SIG-M5 treated with dmso at 0.1 percent for 504 hours (cell line): ENCODE data around the gene TNRC6B.
A peak's percentile ranks its signal among the peaks of the same experiment; 100 is the strongest.
"Not testable (repeated sequence)": the region's sequence is repeated elsewhere in the genome, so short reads cannot be mapped to it uniquely, and the experiment has no call there.

ENCODE experiments used
- DNase-seq: peaks from one replicate; lab custom pipeline; 2025; ENCODE audit not compliant: unreplicated experiment; lab: John Stamatoyannopoulos, UW

TNRC6B gene

DNA sequence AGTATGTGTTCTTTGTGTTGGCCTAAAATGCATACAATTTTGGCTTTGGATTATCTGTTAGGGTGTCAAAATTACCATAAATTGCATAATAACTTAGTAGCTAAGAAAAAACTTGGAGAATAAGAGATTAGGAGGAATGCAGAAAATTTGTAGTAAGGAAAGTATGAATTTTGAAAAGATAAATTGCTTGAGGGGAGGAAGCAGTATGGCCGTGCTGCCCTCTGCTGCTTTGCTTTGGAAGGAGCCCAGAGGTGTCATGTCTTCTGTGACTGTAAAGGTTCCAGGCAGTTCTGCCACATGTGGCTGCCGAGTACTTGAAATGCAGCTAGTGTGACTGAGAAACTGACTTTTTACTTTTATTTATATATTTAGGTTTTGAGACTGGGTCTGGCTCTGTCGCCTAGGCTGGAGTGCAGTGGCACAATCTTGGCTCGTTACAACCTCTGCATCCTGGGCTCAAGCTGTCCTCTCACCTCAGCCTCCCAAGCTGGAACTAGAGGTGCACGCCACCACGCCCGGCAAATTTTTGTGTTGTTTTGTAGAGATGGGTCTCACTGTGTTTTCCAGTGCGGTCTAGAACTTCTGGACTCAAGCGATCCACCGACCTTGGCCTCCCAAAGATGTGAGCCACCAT, 170.4 kb downstream of the TNRC6B start:
- DNase-seq: peak; percentile 58

DNA sequence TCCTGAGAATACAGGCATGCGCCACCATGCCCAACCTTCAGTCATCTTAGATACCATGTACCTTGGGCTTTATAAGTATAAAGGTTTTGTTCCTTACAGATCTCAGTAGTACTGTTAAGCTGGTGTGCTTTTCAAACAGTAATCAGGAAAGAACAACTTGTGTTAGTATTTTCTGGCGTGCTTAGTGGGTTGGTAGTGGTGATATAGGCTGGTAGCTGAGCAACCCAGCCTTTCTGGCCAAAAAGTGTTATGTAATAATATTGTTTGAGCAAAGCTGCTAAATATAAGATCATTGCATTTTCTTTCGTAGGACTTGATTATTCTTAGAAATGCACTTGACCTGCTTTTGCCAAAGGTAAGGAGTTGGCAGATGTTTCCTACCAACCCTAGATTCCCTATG, 175.0 kb downstream of the TNRC6B start:
- no peak for DNase-seq

DNA sequence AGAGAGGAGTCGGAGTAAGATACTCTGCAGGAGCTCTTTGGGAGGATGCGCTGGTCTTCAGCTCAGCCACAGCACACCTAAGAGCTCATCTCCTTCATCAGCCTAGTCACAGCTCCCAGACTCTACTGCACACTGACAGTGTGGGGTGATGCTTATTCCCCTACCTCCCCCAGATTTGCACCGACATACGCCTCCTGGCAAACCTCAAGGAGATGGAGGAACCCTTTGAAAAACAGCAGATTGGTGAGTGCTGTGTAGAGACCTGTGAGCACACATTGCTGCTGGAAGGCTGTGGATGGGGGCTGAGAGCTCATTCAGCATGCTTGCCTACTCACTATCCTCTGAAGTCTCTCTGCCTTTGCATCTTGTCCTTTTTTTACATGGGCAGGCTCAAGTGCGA, 183.4 kb downstream of the TNRC6B start:
- DNase-seq: no peak

DNA sequence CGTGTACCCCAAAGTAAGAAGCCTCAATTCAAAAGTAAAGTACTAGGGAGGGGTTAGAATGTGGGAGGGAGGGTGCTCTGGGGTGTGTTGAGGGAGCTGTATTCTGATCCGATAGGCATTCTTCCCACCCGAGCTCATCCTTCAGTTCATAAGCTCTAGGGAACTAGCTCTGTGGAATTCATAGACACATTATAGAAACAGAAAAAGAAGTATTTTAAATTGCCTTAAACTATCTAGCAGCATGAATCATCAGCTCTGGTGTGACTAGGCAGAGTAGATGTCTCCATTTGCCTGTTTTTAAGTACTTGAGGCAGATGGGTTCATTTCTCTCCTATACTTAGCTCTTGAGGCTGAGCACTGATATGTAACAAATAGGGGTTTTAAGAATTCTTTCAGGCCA, 185.3 kb downstream of the TNRC6B start:
- no peak for DNase-seq

DNA sequence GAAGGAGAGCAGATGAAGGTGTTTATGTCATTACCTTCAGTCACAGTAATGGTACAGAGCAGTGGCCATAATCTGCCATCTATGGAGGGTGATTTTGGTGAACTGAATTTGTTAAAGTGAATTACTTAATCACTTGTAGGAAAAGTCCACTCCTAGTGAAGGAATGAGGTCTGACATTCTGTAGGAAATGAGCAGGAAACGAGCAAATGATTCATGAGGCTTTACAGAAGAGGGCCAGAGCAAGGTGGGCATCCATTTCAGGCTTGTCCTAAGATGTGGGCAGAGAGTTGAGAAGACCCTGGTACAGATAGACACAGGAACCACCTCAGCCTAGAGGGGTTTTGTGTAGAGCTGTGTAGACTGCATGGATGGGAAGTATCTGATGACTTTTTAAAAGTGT, 186.7 kb downstream of the TNRC6B start:
- DNase-seq: no peak

DNA sequence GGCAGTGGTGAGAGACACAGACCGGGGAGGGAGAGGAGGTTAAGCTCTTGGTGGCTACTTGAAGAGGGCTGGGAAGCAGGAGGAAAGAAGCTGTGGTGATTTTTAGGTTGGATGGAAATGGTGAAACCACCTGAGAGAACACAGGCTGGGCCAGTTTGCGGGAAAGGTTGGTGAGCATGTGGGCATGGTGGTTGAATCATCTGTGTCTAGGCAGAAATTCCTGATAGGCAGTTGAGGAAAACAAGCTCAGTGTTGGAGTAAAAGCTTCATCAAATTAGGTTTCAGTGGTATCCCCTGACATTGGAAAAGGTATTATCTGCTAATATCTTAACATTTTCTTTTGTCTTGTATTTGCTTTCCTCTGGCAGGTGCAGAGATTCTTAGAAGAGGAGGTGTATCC, 188.3 kb downstream of the TNRC6B start:
- DNase-seq: no peak

DNA sequence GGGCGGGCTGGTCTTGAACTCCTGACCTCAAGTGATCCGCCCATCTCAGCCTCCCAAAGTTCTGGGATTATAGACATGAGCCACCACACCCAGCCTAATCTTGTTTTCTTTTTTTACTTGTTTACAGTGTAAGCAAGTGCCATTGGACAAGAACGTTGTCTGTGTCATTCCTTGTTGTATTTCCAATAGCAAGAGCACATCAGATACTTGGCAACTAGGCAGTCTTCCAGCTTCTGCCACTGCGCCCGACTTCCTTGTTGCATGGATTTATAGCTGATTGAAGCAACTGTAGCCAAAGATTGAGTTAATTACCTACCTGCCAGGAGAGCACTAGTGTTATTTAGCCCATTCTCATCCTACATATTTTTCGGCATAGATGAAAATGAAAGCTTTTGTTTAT, 189.6 kb downstream of the TNRC6B start:
- no peak for DNase-seq

DNA sequence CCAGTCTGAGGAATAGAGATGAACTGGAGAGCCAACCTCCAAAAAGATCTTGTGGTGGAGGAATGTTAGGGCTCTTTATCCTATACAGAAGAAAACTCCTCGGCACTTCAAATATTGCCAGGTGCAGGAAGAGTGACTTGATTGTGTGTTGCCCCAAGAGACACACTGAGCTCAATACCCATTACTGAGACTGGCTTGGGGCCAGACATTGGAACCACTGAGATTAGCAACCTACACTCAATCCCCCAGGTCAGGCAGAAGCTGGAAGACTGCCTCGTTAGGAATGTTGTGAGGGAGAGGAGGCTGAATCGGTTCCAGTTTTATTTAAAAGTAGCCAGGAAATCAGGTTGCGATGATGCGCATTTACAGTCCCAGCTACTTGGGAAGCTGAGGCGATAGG, 190.3 kb downstream of the TNRC6B start:
- no peak for DNase-seq

DNA sequence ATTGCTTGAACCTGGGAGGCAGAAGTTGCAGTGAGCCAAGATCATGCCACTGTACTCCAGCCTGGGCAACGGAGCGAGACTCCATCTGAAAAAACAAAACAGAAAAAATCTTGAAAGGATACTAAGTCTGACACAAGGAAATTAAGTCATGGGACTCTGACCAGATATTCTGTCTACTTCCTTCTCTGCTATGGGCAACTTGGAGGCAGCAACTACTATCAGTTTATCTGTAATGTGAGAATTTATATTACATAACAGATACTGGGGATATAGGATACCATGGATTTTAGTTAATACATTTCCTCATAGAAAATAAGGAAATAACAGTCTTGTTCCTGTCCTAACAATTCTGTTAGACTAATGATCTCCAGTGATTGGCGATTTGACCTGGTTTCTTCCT, 191.1 kb downstream of the TNRC6B start:
- DNase-seq: no peak

DNA sequence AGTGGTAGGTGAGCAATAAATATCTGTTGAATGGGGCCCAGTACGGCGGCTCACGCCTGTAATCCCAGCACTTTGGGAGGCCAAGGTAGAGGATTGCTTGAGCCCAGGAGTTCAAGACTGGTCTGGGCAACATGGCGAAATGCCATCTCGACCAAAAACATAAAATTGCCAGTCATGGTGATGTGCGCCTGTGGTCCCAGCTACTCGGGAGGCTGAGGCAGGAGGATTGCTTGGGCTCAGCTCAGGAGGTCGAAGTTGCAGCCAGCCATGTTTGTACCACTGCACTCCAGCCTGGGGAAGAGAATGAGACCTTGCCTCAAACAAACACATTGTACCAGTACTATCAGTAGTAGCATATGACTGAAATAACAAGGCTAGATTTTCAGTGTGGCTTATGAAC, 196.8 kb downstream of the TNRC6B start:
- DNase-seq: no peak

DNA sequence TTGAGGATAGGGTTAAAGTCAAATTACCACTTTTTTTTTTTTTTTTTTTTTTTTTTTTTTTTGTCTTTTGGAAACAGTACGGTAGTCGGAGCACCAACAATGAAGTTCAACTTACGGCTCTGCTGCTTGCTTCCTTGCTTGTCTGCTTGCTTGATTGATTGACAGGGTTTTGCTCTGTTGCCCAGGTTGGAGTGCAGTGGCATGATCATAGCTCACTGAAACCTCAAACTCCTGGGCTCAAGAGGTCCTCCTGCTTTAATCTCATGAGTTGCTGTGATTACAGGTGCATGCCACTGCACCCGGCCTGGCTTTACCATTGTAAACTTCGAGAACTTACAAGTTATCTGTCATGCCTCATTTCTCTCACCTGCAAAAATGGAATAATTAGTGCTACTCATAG, 198.4 kb downstream of the TNRC6B start:
- no peak for DNase-seq

DNA sequence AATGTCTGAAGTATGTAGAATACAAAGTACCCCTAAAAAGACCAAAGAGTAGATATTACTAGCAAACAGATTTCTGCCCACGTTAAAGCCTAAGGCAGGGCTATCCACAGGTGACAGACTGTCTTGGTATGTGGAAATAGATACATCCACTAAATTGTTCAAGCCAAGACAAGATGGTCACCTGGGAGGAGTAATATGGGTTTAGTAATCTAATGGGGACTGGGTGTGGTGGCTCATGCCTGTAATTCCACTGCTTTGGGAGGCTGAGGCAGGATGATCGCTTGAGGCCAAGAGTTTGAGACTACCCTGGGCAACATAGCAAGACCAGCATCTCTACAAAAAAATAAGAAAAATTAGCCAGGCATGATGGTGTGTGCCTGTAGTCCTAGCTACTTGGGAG, 200.2 kb downstream of the TNRC6B start:
- no peak for DNase-seq

DNA sequence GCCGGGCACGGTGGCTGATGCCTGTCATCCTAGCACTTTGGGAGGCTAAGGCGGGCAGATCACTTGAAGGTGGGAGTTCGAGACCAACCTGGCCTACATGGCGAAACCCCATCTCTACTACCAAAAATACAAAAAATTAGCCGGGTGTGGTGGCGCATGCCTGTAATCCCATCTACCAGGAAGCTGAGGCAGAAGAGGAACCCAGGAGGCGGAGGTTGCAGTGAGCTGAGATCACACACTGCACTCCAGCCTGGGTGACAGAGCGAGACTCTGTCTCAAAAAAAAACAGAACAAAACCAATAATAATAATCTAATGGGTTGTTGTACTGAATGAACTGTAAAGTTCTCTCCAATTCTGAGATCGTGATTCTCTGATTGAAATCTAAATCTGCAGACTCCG, 200.7 kb downstream of the TNRC6B start:
- not testable (repeated sequence) for DNase-seq

DNA sequence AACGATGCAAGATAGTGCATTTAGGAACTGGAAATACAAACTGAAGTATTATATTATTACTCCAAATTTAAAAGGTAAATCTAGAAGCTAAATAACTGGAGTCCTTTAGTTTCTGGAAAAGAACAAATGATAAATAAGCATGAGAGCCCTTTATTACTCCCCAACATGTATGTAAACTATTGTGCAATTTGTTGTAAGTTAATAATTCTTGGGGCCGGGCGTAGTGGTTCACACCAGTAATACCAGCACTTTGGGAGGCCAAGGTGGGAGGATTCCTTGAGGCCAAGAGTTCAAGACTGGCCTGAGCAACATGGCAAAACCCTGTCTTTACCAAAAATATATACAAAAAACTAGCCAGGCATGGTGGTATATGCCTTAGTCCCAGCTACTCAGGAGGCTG, 203.7 kb downstream of the TNRC6B start:
- no peak for DNase-seq

DNA sequence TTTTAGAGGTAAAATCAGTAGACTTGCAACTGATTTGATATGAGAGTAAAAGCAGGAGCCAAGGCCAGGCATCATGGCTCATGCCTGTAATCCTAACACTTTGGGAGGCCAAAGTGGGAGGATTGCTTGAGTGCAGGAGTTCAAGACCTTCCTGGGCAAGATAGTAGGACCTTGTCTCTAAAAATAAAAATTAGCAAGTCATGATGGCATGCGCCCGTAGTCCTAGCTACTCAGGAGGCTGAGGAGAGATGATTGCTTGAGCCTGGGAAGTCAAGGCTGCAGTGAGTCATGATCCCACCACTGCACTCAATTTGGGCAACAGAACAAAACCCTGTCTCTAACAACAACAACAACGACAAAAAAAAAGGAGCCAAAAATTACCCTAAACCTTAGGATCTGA, 206.2 kb downstream of the TNRC6B start:
- DNase-seq: no peak

DNA sequence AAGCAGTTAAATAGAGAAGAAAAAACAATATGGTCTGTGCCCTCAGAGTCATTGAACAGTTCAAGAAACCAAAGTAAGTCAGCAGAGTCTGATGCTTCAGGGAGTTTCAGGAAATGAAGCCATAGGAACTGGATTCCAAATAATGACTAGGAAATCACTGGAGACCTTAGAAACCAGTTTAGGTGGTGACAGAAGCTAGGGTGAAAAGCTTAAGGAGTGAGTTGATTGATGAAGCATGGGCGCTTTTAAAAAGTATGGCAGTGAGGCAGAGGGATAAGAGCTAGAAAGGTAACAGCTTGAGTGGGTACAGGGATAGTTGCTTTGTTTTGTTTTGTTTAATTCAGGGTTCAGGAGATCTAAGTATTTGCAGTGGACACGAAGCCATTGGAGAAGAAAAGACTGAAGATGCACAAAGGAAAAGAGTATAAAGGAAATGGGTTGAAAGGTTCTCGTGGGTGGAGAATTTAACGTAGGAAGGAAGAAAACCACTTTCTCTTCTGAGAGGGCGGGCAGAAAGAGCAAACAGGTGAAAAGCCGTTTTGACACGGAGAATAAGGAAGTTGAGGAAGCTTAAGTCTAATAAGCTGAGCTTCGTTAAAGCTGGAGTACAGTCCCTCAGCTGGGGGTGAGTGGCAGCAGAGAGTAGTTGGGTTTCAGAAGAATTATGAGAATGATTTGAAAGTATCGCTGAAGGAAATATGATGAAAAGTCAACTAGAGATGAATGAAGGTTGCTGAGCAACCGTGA, 207.5 kb downstream of the TNRC6B start:
- DNase-seq: peak; percentile 53
